H1 (cell line): ENCODE results near the gene GPATCH2L. TPM values are rescaled to one million over a fixed set of nuclear protein-coding genes. Genes with fewer than 3 reads are reported as not detected.

Experiments
- CTCF ChIA-PET: fragments of 300-600 bp; sonication (Branson Sonifier 250); formaldehyde crosslinking; loops from one replicate; lab custom pipeline; 2021; ENCODE audit not compliant: partially characterized antibody; lab: Charles Lee
- POLR2A ChIA-PET: fragments of 300-600 bp; sonication (Branson Sonifier 250); formaldehyde crosslinking; loops from one replicate; lab custom pipeline; 2021; ENCODE audit warnings: inconsistent platforms; ENCODE audit not compliant: partially characterized antibody; lab: Charles Lee
- DNase-seq, 2 experiments: peaks; one replicate each; pipeline versions ENCODE4 v3.0.0 to v3.0.0-alpha.2; 2010 to 2022; ENCODE audit warnings: low spot score in 2 of 2, low read depth in 1 of 2, mixed read lengths in 1 of 2
- FAIRE-seq: peaks from 2 replicates; lab custom pipeline; 2011; peaks lifted over from hg19 to GRCh38; lab: Jason Lieb, UNC
- H2AFZ ChIP-seq: 2 replicates; pipeline ENCODE4 v1.8.1; 2012; ENCODE audit warnings: low read length, inconsistent platforms
- H2AK5ac ChIP-seq: 2 replicates; pipeline ENCODE4 v1.6.1; 2013; ENCODE audit warnings: low read depth, low read length
- H2BK120ac ChIP-seq: replicated peaks from 2 replicates; pipeline ENCODE3; 2013; ENCODE audit warnings: low read depth, low read length, inconsistent platforms
- H2BK12ac ChIP-seq: 2 replicates; pipeline ENCODE4 v1.6.1; 2013; ENCODE audit warnings: low read depth, low read length
- H2BK15ac ChIP-seq: 2 replicates; pipeline ENCODE4 v1.6.1; 2013; ENCODE audit warnings: low read length
- H2BK20ac ChIP-seq: 2 replicates; pipeline ENCODE4 v1.6.1; 2013; ENCODE audit warnings: low read length
- H2BK5ac ChIP-seq: 2 replicates; pipeline ENCODE4 v1.6.1; 2013; ENCODE audit warnings: low read depth, low read length
- H3K14ac ChIP-seq: 2 replicates; pipeline ENCODE4 v1.6.1; 2013; ENCODE audit warnings: inconsistent platforms; ENCODE audit not compliant: insufficient read length
- H3K18ac ChIP-seq: 2 replicates; pipeline ENCODE4 v1.6.1; 2013; ENCODE audit warnings: low read length; ENCODE audit errors: extremely low read depth
- H3K23ac ChIP-seq: 2 replicates; pipeline ENCODE4 v1.6.1; 2013; ENCODE audit warnings: inconsistent platforms; ENCODE audit not compliant: insufficient read length
- H3K23me2 ChIP-seq: 2 replicates; pipeline ENCODE4 v1.6.1; 2013; ENCODE audit warnings: low read depth, low read length
- H3K27ac ChIP-seq: 2 replicates; pipeline ENCODE4 v1.6.1; 2011; ENCODE audit warnings: low read depth, low read length, inconsistent platforms
- H3K27me3 ChIP-seq, 4 experiments: replicated peaks in 1 of 4; 1 replicate in 1 of 4; 2 replicates in 3 of 4; pipeline versions ENCODE4 v1.6.1 to v1.8.1; 2011 to 2013; ENCODE audit warnings: low read length in 3 of 4, mild to moderate bottlenecking in 3 of 4, inconsistent platforms in 2 of 4, mixed read lengths in 2 of 4, moderate library complexity in 1 of 4; ENCODE audit not compliant: control insufficient read depth in 3 of 4, insufficient read depth in 3 of 4; ENCODE audit errors: extremely low read depth in 1 of 4
- H3K36me3 ChIP-seq, 4 experiments: 2 replicates each; pipeline versions ENCODE4 v1.6.1 to v1.8.1; 2011 to 2013; ENCODE audit warnings: mild to moderate bottlenecking in 4 of 4, low read length in 3 of 4, moderate library complexity in 2 of 4, control low read depth in 1 of 4, inconsistent platforms in 1 of 4; ENCODE audit not compliant: insufficient read depth in 4 of 4, control insufficient read depth in 2 of 4
- H3K4ac ChIP-seq: replicated peaks from 2 replicates; pipeline ENCODE3; 2013; ENCODE audit warnings: low read length, low read depth, mixed read lengths, inconsistent platforms; ENCODE audit not compliant: insufficient read length
- H3K4me1 ChIP-seq, 4 experiments: replicated peaks in 1 of 4; 1 replicate in 1 of 4; 2 replicates in 3 of 4; pipeline versions ENCODE4 v1.6.1 to v1.8.1; 2011 to 2013; ENCODE audit warnings: low read length in 3 of 4, inconsistent platforms in 2 of 4, mixed read lengths in 1 of 4; ENCODE audit not compliant: insufficient read depth in 4 of 4, control insufficient read depth in 3 of 4
- H3K4me2 ChIP-seq, 2 experiments: 2 replicates each; pipeline versions ENCODE4 v1.6.1 to v1.8.1; 2011 to 2013; ENCODE audit warnings: low read depth in 2 of 2, low read length in 2 of 2, control low read depth in 1 of 2, inconsistent platforms in 1 of 2, mild to moderate bottlenecking in 1 of 2; ENCODE audit not compliant: insufficient read depth in 1 of 2
- H3K4me3 ChIP-seq, 4 experiments: fragments of 200-600, 300-600 bp in 1 of 4; sonication (generic), shearing (Covaris generic), sonication (Bioruptor Twin) in 1 of 4; 2 replicates each; pipeline versions ENCODE4 v1.5.1 to v1.8.1; 2011 to 2016; ENCODE audit warnings: low read length in 4 of 4, low read depth in 3 of 4, control low read depth in 2 of 4, inconsistent platforms in 2 of 4, mild to moderate bottlenecking in 2 of 4, mixed read lengths in 1 of 4, moderate library complexity in 1 of 4; ENCODE audit not compliant: insufficient read depth in 2 of 4; ENCODE audit errors: extremely low read depth in 1 of 4
- H3K56ac ChIP-seq: replicated peaks from 2 replicates; pipeline ENCODE3; 2013; ENCODE audit warnings: low read depth, mild to moderate bottlenecking, mixed read lengths, low read length, inconsistent platforms; ENCODE audit not compliant: insufficient read length
- H3K79me1 ChIP-seq: 2 replicates; pipeline ENCODE4 v1.6.1; 2013; ENCODE audit warnings: low read depth, low read length, control low read depth
- H3K79me2 ChIP-seq, 2 experiments: 2 replicates each; pipeline versions ENCODE4 v1.6.1 to v1.8.1; 2012 to 2013; ENCODE audit warnings: low read length in 2 of 2, mild to moderate bottlenecking in 2 of 2, inconsistent platforms in 1 of 2; ENCODE audit not compliant: insufficient read depth in 2 of 2, control insufficient read depth in 1 of 2
- H3K9ac ChIP-seq, 4 experiments: replicated peaks in 1 of 4; 1 replicate in 1 of 4; 2 replicates in 3 of 4; pipeline versions ENCODE4 v1.6.1 to v1.8.1; 2011 to 2013; ENCODE audit warnings: low read depth in 3 of 4, low read length in 3 of 4, control low read depth in 2 of 4, mild to moderate bottlenecking in 2 of 4, moderate library complexity in 2 of 4, inconsistent platforms in 1 of 4; ENCODE audit errors: extremely low read depth in 1 of 4
- H3K9me3 ChIP-seq, 2 experiments: 2 replicates each; pipeline versions ENCODE4 v1.6.1 to v1.8.1; 2012 to 2013; ENCODE audit warnings: mild to moderate bottlenecking in 2 of 2, moderate library complexity in 2 of 2, control low read depth in 1 of 2, inconsistent platforms in 1 of 2, low read depth in 1 of 2, low read length in 1 of 2, mixed read lengths in 1 of 2; ENCODE audit not compliant: insufficient read depth in 2 of 2
- H4K20me1 ChIP-seq, 2 experiments: replicated peaks in 1 of 2; 2 replicates each; pipeline versions ENCODE3 to v1.8.1; 2011 to 2013; ENCODE audit warnings: inconsistent platforms in 2 of 2, low read length in 2 of 2, mild to moderate bottlenecking in 1 of 2; ENCODE audit not compliant: insufficient read depth in 2 of 2, control insufficient read depth in 1 of 2
- H4K5ac ChIP-seq: 2 replicates; pipeline ENCODE4 v1.6.1; 2013; ENCODE audit warnings: low read length, low read depth, mixed read lengths, inconsistent platforms; ENCODE audit not compliant: insufficient read length
- H4K8ac ChIP-seq: 2 replicates; pipeline ENCODE4 v1.8.0; 2013; ENCODE audit warnings: mild to moderate bottlenecking, moderate library complexity, low read length, inconsistent platforms; ENCODE audit not compliant: insufficient read depth; ENCODE audit errors: extremely low read depth
- H4K91ac ChIP-seq: replicated peaks from 2 replicates; pipeline ENCODE3; 2013; ENCODE audit warnings: low read length, mixed read lengths, inconsistent platforms; ENCODE audit not compliant: insufficient read length
- CHD1 ChIP-seq: IDR thresholded peaks from 2 replicates; pipeline ENCODE4 v1.6.1; 2012; ENCODE audit warnings: low read depth, low read length, improper control_type of control experiment
- E2F6 ChIP-seq: IDR thresholded peaks from 2 replicates; pipeline ENCODE4 v1.6.1; 2012; ENCODE audit warnings: inconsistent platforms
- FOSL1 ChIP-seq: IDR thresholded peaks from 2 replicates; pipeline ENCODE4 v1.6.1; 2011; ENCODE audit warnings: mild to moderate bottlenecking, low read depth, low read length, moderate library complexity; ENCODE audit not compliant: insufficient read depth
- POLR2A ChIP-seq, 2 experiments: IDR thresholded peaks; 1 replicate in 1 of 2; 2 replicates in 1 of 2; pipeline ENCODE4 v1.6.1; 2011; ENCODE audit warnings: low read depth in 2 of 2, low read length in 2 of 2, mild to moderate bottlenecking in 2 of 2; ENCODE audit errors: control extremely low read depth in 1 of 2
- SIRT6 ChIP-seq: IDR thresholded peaks from one replicate; pipeline ENCODE4 v1.7.1; 2012; ENCODE audit warnings: low read length, inconsistent platforms
- ZNF274 ChIP-seq: IDR thresholded peaks from 2 replicates; pipeline ENCODE4 v1.7.0; 2012; ENCODE audit warnings: low read length, borderline replicate concordance; ENCODE audit errors: extremely low read depth
- WGBS, 2 experiments: shearing (Covaris generic) in 1 of 2; methylation state at CpG; one replicate each; pipeline versions ENCODE4 v1.1.6 to v1.1.7; 2013 to 2015; ENCODE audit warnings: low lambda C conversion rate in 2 of 2, mixed read lengths in 2 of 2, inconsistent platforms in 1 of 2, low coverage in 1 of 2, missing lambda C conversion rate in 1 of 2; ENCODE audit not compliant: insufficient replicate concordance in 2 of 2, insufficient coverage in 1 of 2, insufficient read length in 1 of 2; ENCODE audit errors: extremely low coverage in 1 of 2, missing lambda C conversion rate in 1 of 2; 5-methylcytosine and 5-hydroxymethylcytosine counted together
- long read RNA-seq, 2 experiments: library from RNA in 1 of 2; library from capped mRNA in 1 of 2; stranded (forward); transcript quantifications; one replicate each; pipeline ENCODE4 v2.0.0, GENCODE V29; 2021; ENCODE audit warnings: inconsistent platforms in 1 of 2
- polyA minus RNA-seq, 3 experiments: library from RNA; depleted of rRNA, polyadenylated mRNA; stranded (reverse); fragments of >200 nt; gene quantifications; 1 replicate in 2 of 3; 2 replicates in 1 of 3; pipeline ENCODE4 v1.2.3, GENCODE V29; 2011
- polyA plus RNA-seq, 7 experiments: library from polyadenylated mRNA; depleted of rRNA in 3 of 7; stranded (reverse) in 5 of 7; unstranded in 2 of 7; fragments of >200 nt in 5 of 7; fragments of 200-250 nt in 2 of 7; gene quantifications; 1 replicate in 5 of 7; 2 replicates in 1 of 7; 4 replicates in 1 of 7; pipeline versions ENCODE4 v1.2.1 to v1.2.3, GENCODE V29; 2011 to 2013; ENCODE audit warnings: missing spikeins in 2 of 7, mixed read lengths in 2 of 7
- total RNA-seq: library from RNA; stranded (reverse); fragmentation: NEBNext Ultra II Directional; extraction: Animal tissue kit (Norgen Biotek cat#: 25700); gene quantifications from 2 replicates; pipeline ENCODE4 v1.2.1, GENCODE V29; 2021

Gene GPATCH2L
- total RNA-seq, result 54.9 and 56.1 TPM in 2 replicates
- 26.0 and 36.9 TPM in 2 replicates for polyA plus RNA-seq (2011; rRNA removed)
- polyA plus RNA-seq (2011; cell fraction: cytosol; rRNA removed), result 42.9 TPM
- 58.6 TPM for polyA plus RNA-seq (2011; cell fraction: nucleus; rRNA removed)
- 25.5 to 35.7 TPM (median 30.8 TPM) in 4 replicates for polyA plus RNA-seq (2012, experiment 1 of 2)
- polyA plus RNA-seq (2012, experiment 2 of 2), result 2.3 TPM
- polyA plus RNA-seq (2013, experiment 1 of 2), result 19.0 TPM
- polyA plus RNA-seq (2013, experiment 2 of 2), result 18.2 TPM
- 96.6 and 98.9 TPM in 2 replicates for polyA minus RNA-seq (2011; rRNA and poly(A)+ RNA removed)
- polyA minus RNA-seq (2011; cell fraction: cytosol; rRNA and poly(A)+ RNA removed), result 32.0 TPM
- 106 TPM for polyA minus RNA-seq (2011; cell fraction: nucleus; rRNA and poly(A)+ RNA removed)
- long read RNA-seq, experiment 1, partial matches to known transcripts, result 1 of 9 reads
- long read RNA-seq, experiment 1, other reads (novel, unspliced or antisense), result 8 of 9 reads
- long read RNA-seq, experiment 2, full-length matches to known transcripts, result 1 of 19 reads
- long read RNA-seq, experiment 2, partial matches to known transcripts, result 4 of 19 reads
- long read RNA-seq, experiment 2, other reads (novel, unspliced or antisense), result 14 of 19 reads

DNA sequence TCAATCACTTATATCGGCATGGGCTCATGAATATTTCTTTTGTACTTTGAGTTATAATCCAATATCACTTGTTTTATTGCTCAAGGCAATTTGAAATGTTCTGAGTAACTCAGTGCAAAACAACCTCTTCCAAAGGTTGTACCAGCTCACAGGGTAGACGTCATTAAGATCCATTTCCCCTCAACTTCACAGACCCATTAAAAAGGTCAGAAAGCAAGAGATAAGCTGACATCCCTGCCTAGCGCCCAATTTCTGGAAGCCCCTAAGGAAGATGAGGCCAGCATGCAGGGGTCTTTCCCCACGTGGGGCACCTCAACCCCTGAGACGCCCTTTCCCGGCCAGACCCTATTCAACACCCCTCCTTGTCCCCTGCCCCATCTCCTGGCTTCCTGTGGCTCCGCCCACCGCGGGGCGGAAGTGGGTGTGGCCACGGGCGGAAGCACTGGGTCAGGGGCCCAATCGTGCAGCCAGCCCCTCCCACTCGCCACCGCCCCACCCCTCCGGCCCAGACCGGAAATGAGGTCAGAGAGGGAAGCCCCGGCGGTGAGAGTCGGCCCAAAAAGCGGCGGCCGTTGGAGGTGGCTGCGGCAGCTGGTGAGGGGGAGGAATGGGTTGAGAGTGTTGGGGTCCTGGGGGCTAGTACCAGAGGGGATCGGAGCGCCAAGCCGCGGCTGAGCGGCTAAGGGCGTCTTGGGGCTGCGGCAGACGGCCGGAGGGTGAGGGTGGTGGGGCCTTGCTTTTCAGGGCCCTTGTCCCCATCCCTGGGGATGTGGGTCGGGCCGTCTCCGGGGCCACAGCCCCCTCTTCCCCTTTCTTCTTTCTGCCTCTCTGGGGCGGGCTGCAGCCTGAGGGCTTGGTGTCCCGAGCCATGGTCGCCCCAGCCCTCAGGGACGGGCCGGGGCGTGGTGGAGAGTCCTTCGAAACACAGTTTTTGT lies at the start of gene GPATCH2L:
GPATCH2L (plus strand) TSS at position 525 of the 935 bp plus-strand sequence. CDS start 2,442 bp downstream, outside the sequence.
- Histone ChIP-seq H2BK15ac (no peak within 1 kb of the TSS; the same call in 1 of the 2 replicates), H3K79me2 (peaks cover 23 to 47% of the 10 kb centered on the region in 2 experiments), H3K56ac (peak within 1 kb of the TSS; percentile 63), H3K79me1 (peaks cover 8% of the 10 kb centered on the region), H3K9ac (peak within 1 kb of the TSS; percentile 74 to 84 (median 76)), H2BK20ac (no peak within 1 kb of the TSS), H4K20me1 (peaks cover 7 to 11% of the 10 kb centered on the region in 2 experiments), H3K4ac (no peak within 1 kb of the TSS), H4K91ac (peak within 1 kb of the TSS; percentile 35), H3K23ac (no peak within 1 kb of the TSS), H3K4me3 (peak within 1 kb of the TSS; percentile 88 to 95 (median 93)), H3K36me3 (peaks cover 0 to 21% (median 6%) of the 10 kb centered on the region in 4 experiments; a peak in 4 of 8 replicates), H2AFZ (peak within 1 kb of the TSS; percentile 64; the same call in 1 of the 2 replicates), H3K9me3 (no peaks in the 10 kb centered on the region), H2BK12ac (no peak within 1 kb of the TSS; the same call in 1 of the 2 replicates), H4K8ac (peak within 1 kb of the TSS; percentile 72; the same call in 1 of the 2 replicates), H3K27ac (peak within 1 kb of the TSS; percentile 30; the same call in 1 of the 2 replicates), H3K4me2 (peak within 1 kb of the TSS; percentile 75 to 76), H3K4me1 (peaks cover 0 to 8% (median 0%) of the 10 kb centered on the region in 4 experiments; a peak in 3 of 7 replicates), H3K18ac (peak within 1 kb of the TSS; percentile 74; the same call in 1 of the 2 replicates), H3K23me2 (peaks cover 6% of the 10 kb centered on the region; the same call in 1 of the 2 replicates), H2AK5ac (no peak within 1 kb of the TSS), H2BK120ac (no peak within 1 kb of the TSS), H2BK5ac (peak within 1 kb of the TSS; percentile 20; the same call in 1 of the 2 replicates), H4K5ac (no peak within 1 kb of the TSS), H3K27me3 (peaks cover 0 to 10% (median 2%) of the 10 kb centered on the region in 4 experiments; a peak in 4 of 7 replicates), H3K14ac (no peak within 1 kb of the TSS)
- FAIRE-seq, result no peak
- CTCF ChIA-PET, result interaction anchor here (0.6 to 1.5 kb wide), 4 partner anchors 10 to 98 kb away, joined by 3 to 4 read pairs (median 3); no protein-coding TSS in a partner anchor
- POLR2A ChIA-PET, result interaction anchor here (0.6 to 1.5 kb wide), 9 partner anchors 9 to 96 kb away, joined by 3 to 7 read pairs (median 3); no protein-coding TSS in a partner anchor
- WGBS, 2 experiments, result 8% methylated on average over 27 of the region's 43 CpGs; no CpG with 5 or more reads in 1 of the 2 experiments
- peak; percentile 70 to 100 for DNase-seq
- TF ChIP-seq SIRT6 (no peak), CHD1 (no peak), ZNF274 (no peak), POLR2A (IDR thresholded peaks at IDR 0.05; ENCODE audit: control extremely low read depth in 1 of 2, low read depth in 2 of 2, low read length in 2 of 2) (peak; percentile 70 to 85), E2F6 (peak; percentile 55), FOSL1 (no peak)
